Upper lobe of left lung (tissue), 4 donors: ENCODE data around the gene TMEM101.

ENCODE experiments used
- CTCF ChIP-seq, 6 experiments: fragments of 450-650 bp in 4 of 6; fragments of 200-600 bp in 2 of 6; sonication (generic) in 2 of 6; IDR thresholded peaks; one replicate each; pipeline ENCODE4 v1.5.1; 2016 to 2019; ENCODE audit warnings: antibody characterized with exemption in 6 of 6
- EP300 ChIP-seq, 4 donors: sonication (generic); formaldehyde crosslinking; IDR thresholded peaks; one replicate each; pipeline ENCODE4 v1.5.1; 2017; ENCODE audit warnings: antibody characterized with exemption in 4 of 4, control low read depth in 2 of 4

GRCh38 chr17:44005527-44006271, 9.1 kb downstream of the TMEM101 start:
- TF ChIP-seq CTCF (IDR thresholded peaks at IDR 0.05) (peak in 2 of 6 experiments; percentile 8 to 13), EP300 (IDR thresholded peaks at IDR 0.05) (no peak)
